Cardiac fibroblast (primary cell): ENCODE data around the gene DIP2B.
A peak's percentile ranks its signal among the peaks of the same experiment; 100 is the strongest.

Experiments
- DNase-seq, 2 donors: peaks; one replicate each; pipeline versions ENCODE4 v3.0.0 to v3.0.0-alpha.2; 2010; ENCODE audit warnings: low read depth in 2 of 2
- H3K4me3 ChIP-seq, 2 donors: replicated peaks in 1 of 2; 1 replicate in 1 of 2; 2 replicates in 1 of 2; pipeline ENCODE4 v1.5.1; 2011; ENCODE audit warnings: low read depth in 2 of 2, low read length in 2 of 2, mild to moderate bottlenecking in 2 of 2, moderate library complexity in 1 of 2
- TF ChIP-seq, protein P1 (sequence below): IDR thresholded peaks from one replicate; pipeline ENCODE4 v1.5.1; 2011; ENCODE audit warnings: low read depth, mild to moderate bottlenecking, low read length, inconsistent platforms

DIP2B gene

DNA sequence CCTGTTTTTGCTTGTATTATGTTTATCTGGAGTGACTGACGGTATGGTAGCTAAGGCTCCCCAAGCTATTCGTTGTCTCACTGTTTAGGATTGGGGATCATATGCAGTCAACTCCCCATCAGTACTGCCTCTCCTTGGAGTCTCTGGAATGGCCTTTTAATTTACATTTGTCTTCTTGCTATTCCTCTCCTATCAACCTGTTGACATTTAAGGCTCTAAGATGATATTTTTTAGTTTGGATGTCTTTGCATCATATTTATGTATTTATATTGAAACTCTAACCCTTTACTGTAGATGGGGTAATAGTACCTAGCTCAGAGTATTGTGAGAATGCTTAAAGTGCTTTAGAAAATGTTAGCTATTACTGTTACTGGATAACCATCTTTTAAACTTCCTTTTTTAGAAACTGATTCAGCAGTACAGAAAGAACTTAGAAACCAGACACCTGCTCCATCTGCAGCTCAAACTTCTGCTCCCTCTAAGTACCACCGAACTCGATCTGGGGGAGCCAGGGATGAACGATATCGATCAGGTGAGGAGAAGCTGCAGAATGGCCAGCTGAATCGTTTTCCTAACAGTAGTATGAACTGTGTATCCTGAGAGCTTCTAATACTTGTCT, 135.6 kb downstream of the DIP2B start:
- no peak overlapping the region for H3K4me3 ChIP-seq
- TF ChIP-seq, protein P1, sequence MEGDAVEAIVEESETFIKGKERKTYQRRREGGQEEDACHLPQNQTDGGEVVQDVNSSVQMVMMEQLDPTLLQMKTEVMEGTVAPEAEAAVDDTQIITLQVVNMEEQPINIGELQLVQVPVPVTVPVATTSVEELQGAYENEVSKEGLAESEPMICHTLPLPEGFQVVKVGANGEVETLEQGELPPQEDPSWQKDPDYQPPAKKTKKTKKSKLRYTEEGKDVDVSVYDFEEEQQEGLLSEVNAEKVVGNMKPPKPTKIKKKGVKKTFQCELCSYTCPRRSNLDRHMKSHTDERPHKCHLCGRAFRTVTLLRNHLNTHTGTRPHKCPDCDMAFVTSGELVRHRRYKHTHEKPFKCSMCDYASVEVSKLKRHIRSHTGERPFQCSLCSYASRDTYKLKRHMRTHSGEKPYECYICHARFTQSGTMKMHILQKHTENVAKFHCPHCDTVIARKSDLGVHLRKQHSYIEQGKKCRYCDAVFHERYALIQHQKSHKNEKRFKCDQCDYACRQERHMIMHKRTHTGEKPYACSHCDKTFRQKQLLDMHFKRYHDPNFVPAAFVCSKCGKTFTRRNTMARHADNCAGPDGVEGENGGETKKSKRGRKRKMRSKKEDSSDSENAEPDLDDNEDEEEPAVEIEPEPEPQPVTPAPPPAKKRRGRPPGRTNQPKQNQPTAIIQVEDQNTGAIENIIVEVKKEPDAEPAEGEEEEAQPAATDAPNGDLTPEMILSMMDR: no peak
- no peak for DNase-seq

DNA sequence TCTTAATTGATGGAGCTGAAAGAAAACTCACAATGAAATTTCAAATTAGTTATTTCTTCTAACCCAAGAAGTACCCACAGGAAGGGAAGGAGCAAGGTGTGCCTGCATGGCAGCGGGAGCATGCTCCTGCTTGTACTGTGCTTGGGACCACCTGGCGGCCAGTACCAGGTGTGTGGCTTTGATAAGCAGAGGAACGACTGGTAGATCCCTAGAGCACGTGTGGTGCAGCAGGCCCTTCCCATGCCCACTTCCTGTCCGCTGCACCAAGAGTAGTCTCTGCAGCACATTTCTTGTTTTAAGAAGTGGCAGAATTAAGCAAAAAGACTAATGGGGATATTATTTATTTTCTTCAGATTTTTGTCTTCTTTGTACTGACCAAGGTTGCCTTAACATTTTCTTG, 136.8 kb downstream of the DIP2B start:
- TF ChIP-seq, protein P1: no peak
- DNase-seq: no peak
- H3K4me3 ChIP-seq: no peak overlapping the region

DNA sequence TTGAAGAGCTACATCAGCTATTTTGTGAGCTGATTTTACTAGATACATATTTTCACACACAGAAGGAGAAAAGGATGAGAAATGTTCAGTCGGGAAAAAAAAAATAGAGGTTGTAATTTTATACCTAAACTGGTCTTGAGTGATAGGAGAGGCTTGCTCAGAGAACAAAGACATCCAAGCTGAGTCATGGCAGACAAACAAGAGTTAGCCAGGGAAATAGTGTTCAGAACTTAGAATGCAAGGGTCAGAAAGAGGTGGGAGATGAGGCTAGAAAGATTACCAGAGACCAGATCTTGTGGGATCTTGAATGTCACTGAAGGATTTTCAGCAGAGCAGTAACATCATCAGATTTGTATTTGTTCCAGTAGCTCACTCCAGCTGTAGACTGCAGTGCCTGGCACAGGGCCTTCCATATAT, 137.3 kb downstream of the DIP2B start:
- TF ChIP-seq, protein P1: no peak
- DNase-seq: peak; percentile 59 to 68
- H3K4me3 ChIP-seq: no peak overlapping the region

DNA sequence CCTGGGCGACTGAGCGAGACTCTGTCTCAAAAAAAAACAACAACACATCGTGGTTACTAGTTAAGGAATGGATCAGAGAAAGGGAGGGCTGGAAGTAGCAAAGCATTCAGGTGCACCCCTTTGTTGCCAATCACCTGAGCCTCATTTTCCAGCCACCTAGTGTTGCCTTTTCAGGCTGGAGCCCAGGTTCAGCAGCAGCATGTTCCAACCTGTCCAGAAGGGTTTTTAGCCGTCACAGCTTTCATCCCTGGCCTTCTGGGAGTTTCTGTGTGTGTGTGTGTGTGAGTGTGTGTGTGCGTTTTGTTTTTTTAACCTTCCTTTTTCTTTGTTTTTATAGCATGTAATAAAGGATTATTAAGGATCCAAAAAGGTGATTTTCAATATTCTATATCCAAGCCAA, 138.0 kb downstream of the DIP2B start:
- H3K4me3 ChIP-seq: no peak overlapping the region
- DNase-seq: no peak
- TF ChIP-seq, protein P1: no peak

DNA sequence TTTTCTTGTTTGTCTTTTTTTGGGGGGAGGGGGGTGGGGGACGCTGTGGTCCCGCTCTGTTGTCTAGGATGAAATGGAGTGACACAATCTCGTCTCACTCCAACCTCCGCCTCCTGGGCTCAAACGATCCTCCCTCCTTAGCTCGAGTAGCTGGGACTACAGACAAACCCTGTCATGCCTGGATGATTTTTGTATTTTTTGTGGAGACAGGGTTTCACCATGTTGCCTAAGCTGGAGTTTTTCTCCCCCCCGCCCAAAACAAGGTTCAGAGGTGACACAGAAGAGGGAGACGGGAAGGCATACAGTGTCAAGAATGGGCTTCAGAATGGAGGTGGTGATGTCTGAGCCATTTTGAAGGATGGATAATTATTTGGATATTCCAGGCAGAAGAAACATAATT, 142.2 kb downstream of the DIP2B start:
- TF ChIP-seq, protein P1: no peak
- no peak for DNase-seq
- no peak overlapping the region for H3K4me3 ChIP-seq

DNA sequence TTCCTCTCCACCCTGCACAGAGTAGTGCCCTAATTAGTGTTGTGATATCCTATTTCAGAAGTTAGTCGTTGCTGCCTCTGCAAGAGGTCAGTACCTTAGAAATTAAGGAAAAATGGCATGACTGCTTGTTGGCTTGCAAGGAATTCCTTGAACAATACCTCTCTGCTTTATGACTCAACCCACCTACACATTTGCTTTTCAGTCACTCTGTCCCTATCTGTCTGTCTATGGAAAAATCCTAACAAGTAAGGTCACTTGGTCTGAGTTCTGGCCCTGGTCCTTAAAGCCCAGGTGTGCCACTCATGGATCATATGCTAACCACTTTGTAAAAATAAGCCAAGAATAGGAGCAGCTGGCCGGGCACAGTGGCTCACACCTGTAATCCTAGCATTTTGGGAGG, 142.7 kb downstream of the DIP2B start:
- no peak overlapping the region for H3K4me3 ChIP-seq
- peak; percentile 18 to 33 for DNase-seq
- TF ChIP-seq, protein P1: no peak

DNA sequence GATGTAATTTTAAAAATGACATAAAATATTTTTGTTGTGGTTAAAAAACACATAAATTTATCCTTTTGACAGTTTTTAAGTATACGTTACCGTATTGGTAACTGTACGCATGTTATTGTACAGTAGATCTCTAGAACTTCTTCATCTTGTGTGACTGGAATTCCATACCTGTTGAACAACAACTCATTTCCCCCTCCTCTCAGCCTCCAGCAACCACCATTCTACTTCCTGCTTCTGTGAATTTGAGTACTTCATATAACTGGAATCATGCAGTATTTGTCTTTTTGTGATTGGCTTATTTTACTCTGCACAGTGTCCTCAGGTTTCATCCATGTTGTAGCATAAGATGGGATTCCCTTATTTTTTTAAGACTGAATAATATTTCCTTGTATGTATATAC, 145.5 kb downstream of the DIP2B start:
- TF ChIP-seq, protein P1: no peak
- H3K4me3 ChIP-seq: no peak overlapping the region
- no peak for DNase-seq
